ENCODE measurements around the gene SUV39H2.
"Not testable (repeated sequence)": the region's sequence is repeated elsewhere in the genome, so short reads cannot be mapped to it uniquely, and the experiment has no call there.

Gene SUV39H2

GRCh38 chr10:14930610-14931009 lies 51.9 kb downstream of the SUV39H2 start:
- DNase-seq (ENCODE audit: low read depth in 2 of 3, low spot score in 2 of 3) = no peak

- DNase-seq (ENCODE audit: low read depth in 2 of 3, low spot score in 2 of 3) = no peak
Measured at GRCh38 chr10:14936584-14936983, 57.9 kb downstream of the SUV39H2 start.

- DNase-seq (ENCODE audit: low read depth in 2 of 3, low spot score in 2 of 3) = peak in 1 of 3 experiments; percentile 26
Measured at GRCh38 chr10:14938971-14939370, 60.3 kb downstream of the SUV39H2 start.

- DNase-seq (ENCODE audit: low read depth in 2 of 3, low spot score in 2 of 3) = not testable (repeated sequence)
Measured at GRCh38 chr10:14942147-14942949, 63.7 kb downstream of the SUV39H2 start.

- not testable (repeated sequence) for DNase-seq (ENCODE audit: low read depth in 2 of 3, low spot score in 2 of 3)
Measured at GRCh38 chr10:14942950-14943338, 64.3 kb downstream of the SUV39H2 start.

- no peak for DNase-seq (ENCODE audit: low read depth in 2 of 3, low spot score in 2 of 3)
Measured at GRCh38 chr10:14945108-14945507, 66.4 kb downstream of the SUV39H2 start.

- DNase-seq (ENCODE audit: low read depth in 2 of 3, low spot score in 2 of 3) = no peak
Measured at GRCh38 chr10:14947268-14947667, 68.6 kb downstream of the SUV39H2 start.

GRCh38 chr10:14949291-14949690 lies 70.6 kb downstream of the SUV39H2 start:
- DNase-seq (ENCODE audit: low read depth in 2 of 3, low spot score in 2 of 3) = no peak

- DNase-seq (ENCODE audit: low read depth in 2 of 3, low spot score in 2 of 3) = no peak
Measured at GRCh38 chr10:14952851-14953423, 74.3 kb downstream of the SUV39H2 start.

GRCh38 chr10:14953424-14954000 lies 74.8 kb downstream of the SUV39H2 start:
- no peak for DNase-seq (ENCODE audit: low read depth in 2 of 3, low spot score in 2 of 3)

Data from activated CD8-positive, alpha-beta memory T cell treated with anti-CD3 and anti-CD28 coated beads for 48 hours (primary cell).